AG10803 (cell line): Measurements from ENCODE around the gene TBL2.
"Not testable (repeated sequence)": the region's sequence is repeated elsewhere in the genome, so short reads cannot be mapped to it uniquely, and the experiment has no call there.

ENCODE experiments used
- DNase-seq: peaks from one replicate; pipeline ENCODE4 v3.0.0; 2010; ENCODE audit warnings: low read depth
- H3K4me3 ChIP-seq: 2 replicates; pipeline ENCODE4 v1.5.1; 2011; ENCODE audit warnings: mild to moderate bottlenecking, low read length, control low read depth
- TF ChIP-seq, protein P1 (sequence below): conservative IDR thresholded peaks from 2 replicates; pipeline ENCODE4 v1.5.1; 2011; ENCODE audit warnings: mild to moderate bottlenecking, low read length, control low read depth, inconsistent platforms

Gene TBL2

DNA sequence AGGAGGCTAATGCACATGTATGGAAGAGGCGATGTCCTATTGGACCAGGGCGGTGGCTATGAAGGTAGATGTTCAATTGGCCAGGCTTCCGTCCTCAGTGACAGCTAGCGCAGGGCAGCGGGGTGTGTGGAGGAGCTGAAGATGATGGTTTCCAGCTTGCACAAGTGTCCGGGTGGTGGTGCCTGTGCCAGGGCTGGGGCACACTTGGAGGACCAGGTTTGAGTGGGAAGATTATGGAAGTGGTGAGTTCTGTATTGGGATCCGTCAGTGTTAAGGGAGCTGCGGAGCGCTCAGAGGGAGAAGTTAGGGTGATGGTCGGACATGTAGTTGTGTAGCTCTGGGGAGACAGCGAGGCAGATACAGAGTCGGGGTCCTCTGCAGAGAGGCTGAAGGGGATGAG lies 8.5 kb upstream of the TBL2 start:
- no peak for DNase-seq
- TF ChIP-seq, protein P1, sequence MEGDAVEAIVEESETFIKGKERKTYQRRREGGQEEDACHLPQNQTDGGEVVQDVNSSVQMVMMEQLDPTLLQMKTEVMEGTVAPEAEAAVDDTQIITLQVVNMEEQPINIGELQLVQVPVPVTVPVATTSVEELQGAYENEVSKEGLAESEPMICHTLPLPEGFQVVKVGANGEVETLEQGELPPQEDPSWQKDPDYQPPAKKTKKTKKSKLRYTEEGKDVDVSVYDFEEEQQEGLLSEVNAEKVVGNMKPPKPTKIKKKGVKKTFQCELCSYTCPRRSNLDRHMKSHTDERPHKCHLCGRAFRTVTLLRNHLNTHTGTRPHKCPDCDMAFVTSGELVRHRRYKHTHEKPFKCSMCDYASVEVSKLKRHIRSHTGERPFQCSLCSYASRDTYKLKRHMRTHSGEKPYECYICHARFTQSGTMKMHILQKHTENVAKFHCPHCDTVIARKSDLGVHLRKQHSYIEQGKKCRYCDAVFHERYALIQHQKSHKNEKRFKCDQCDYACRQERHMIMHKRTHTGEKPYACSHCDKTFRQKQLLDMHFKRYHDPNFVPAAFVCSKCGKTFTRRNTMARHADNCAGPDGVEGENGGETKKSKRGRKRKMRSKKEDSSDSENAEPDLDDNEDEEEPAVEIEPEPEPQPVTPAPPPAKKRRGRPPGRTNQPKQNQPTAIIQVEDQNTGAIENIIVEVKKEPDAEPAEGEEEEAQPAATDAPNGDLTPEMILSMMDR = no peak
- no peak overlapping the region for H3K4me3 ChIP-seq

- peak; percentile 23 for DNase-seq
- TF ChIP-seq, protein P1 = no peak
- no peak overlapping the region for H3K4me3 ChIP-seq
Observed at GRCh38 chr7:73585196-73585595, 6.8 kb upstream of the TBL2 start.

DNA sequence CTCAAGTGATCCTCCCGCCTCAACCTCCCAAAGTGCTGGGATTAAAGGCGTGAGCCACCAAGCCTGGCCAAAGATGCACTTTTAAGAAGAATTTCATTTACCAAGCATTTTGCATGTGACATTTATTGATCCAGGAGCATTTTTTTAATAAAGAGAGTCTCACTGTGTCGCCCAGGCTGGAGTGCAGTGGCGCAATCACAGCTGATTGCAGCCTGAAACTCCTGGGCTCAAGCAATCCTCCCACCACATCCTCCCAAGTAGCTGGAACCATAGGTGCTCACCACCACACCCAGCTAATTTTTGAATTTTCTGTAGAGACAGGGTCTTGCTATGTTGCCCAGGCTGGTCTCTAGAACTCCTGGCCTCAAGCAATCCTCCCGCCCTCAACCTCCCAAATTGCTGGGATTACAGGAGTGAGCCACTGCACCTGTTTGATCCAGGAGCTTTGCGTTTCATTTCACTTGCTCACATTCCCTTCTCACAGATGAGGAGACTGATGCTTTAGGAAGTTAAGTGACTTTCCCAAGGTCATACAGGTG lies 4.4 kb upstream of the TBL2 start:
- DNase-seq = no peak
- TF ChIP-seq, protein P1 = no peak
- no peak overlapping the region for H3K4me3 ChIP-seq

DNA sequence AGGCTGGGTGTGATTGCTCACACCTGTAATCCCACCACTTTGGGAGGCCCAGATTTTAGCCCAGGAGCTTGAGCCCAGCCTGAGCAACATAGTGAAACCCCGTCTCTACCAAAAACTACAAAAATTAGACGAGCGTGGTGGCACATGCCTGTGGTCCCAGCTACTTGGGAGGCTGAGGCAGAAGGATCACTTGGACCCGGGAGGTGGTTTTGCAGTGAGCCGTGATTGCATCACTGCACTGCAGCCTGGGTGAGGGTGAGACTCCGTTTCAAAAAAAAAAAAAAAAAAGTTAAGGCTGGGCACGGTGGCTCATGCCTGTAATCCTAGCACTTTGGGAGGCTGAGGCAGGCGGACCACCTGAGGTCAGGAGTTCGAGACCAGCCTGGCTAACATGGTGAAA lies 2.6 kb upstream of the TBL2 start:
- DNase-seq, H3K4me3 ChIP-seq: not testable (repeated sequence)

DNA sequence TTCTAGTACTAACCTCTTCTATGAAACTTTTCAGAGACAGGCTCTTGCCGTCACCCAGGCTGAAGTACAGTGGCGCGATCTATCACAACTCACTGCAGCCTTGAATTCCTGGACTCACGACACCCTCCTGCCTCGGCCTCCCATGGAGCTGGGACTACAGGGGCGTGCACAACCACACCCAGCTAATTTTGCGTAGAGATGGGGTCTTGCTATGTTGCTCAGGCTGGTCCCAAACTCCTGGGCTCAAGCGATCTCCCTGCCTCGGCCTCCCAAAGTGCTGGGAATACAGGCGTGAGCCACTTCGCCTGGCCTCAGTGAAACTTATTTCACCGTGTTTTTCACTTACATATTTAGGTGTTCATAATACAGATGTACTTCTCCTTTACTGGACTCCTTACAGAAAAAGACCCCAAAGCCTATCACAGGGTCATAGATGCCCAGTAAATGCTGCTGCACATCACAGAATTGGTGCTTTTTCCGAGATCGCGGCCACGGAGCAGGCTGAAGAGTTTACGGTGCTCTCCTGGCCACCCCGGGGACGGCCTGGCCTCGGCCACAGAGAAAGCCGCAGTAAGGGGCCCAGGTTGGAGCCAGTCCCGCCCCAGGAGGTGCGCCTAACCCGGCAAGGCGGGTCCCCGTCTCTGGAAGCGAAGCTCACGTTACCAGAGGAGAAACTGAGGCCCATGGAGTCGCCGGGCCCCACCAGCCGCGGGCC lies 595 bp downstream of the TBL2 start:
- TF ChIP-seq, protein P1 = no peak
- H3K4me3 ChIP-seq = peak overlapping the region; percentile 93
- DNase-seq = peak; percentile 24

GRCh38 chr7:73573791-73574190 lies 4.6 kb downstream of the TBL2 start:
- TF ChIP-seq, protein P1 = no peak
- H3K4me3 ChIP-seq = no peak overlapping the region
- no peak for DNase-seq

- no peak overlapping the region for H3K4me3 ChIP-seq
- DNase-seq = no peak
Observed at GRCh38 chr7:73573276-73573675, 5.1 kb downstream of the TBL2 start.

More at GRCh38 chr7:73573276-73573675, 5.1 kb downstream of the TBL2 start:
- TF ChIP-seq, protein P1 = no peak
